HEK293 (cell line): ENCODE measurements around the gene CTAGE9.

Experiments used
- OVOL3 ChIP-seq: fragments of 450-650 bp; formaldehyde crosslinking; IDR thresholded peaks from 2 replicates; pipeline ENCODE4 v1.5.1; 2016; ENCODE audit warnings: missing biosample characterization, missing genetic modification characterization
- ZNF174 ChIP-seq: fragments of 450-650 bp; formaldehyde crosslinking; IDR thresholded peaks from 2 replicates; pipeline ENCODE4 v1.5.0; 2017; ENCODE audit warnings: missing biosample characterization, mild to moderate bottlenecking, missing genetic modification characterization
- TF ChIP-seq, protein P1 (sequence below): fragments of 450-650 bp; formaldehyde crosslinking; IDR thresholded peaks from 2 replicates; pipeline ENCODE4 v1.5.1; 2016; ENCODE audit warnings: missing biosample characterization, missing genetic modification characterization
- TF ChIP-seq, protein P2 (sequence below): fragments of 450-650 bp; IDR thresholded peaks from 2 replicates; pipeline ENCODE4 v1.5.1; 2018; ENCODE audit warnings: missing biosample characterization, missing genetic modification characterization
- TF ChIP-seq, protein P3 (sequence below): fragments of 450-650 bp; formaldehyde crosslinking; IDR thresholded peaks from 2 replicates; pipeline ENCODE4 v1.5.1; 2016; ENCODE audit warnings: missing biosample characterization, missing genetic modification characterization

DNA sequence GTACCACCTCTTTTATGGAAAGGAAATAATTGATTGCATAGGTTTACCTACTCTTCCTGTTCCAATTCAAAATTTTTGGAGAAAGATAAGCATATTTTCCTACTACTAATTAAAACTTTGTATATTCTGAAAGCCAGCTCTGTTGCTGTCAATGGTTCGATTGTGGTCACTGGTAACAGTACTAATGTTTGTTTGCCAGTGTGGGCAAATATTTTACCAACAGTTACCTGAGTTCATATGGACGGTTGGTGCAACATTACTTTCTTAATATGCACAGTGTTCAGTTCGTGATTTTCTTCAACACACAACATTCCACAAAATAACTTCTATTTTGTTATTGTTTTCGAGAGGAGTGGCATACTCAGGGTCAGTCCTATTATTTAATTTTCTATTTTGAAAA, 17.1 kb upstream of the CTAGE9 start:
- TF ChIP-seq, protein P1, sequence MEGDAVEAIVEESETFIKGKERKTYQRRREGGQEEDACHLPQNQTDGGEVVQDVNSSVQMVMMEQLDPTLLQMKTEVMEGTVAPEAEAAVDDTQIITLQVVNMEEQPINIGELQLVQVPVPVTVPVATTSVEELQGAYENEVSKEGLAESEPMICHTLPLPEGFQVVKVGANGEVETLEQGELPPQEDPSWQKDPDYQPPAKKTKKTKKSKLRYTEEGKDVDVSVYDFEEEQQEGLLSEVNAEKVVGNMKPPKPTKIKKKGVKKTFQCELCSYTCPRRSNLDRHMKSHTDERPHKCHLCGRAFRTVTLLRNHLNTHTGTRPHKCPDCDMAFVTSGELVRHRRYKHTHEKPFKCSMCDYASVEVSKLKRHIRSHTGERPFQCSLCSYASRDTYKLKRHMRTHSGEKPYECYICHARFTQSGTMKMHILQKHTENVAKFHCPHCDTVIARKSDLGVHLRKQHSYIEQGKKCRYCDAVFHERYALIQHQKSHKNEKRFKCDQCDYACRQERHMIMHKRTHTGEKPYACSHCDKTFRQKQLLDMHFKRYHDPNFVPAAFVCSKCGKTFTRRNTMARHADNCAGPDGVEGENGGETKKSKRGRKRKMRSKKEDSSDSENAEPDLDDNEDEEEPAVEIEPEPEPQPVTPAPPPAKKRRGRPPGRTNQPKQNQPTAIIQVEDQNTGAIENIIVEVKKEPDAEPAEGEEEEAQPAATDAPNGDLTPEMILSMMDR (tag by site-specific recombination), result no peak
- no peak for TF ChIP-seq OVOL3 (tag by site-specific recombination)
- TF ChIP-seq, protein P2, sequence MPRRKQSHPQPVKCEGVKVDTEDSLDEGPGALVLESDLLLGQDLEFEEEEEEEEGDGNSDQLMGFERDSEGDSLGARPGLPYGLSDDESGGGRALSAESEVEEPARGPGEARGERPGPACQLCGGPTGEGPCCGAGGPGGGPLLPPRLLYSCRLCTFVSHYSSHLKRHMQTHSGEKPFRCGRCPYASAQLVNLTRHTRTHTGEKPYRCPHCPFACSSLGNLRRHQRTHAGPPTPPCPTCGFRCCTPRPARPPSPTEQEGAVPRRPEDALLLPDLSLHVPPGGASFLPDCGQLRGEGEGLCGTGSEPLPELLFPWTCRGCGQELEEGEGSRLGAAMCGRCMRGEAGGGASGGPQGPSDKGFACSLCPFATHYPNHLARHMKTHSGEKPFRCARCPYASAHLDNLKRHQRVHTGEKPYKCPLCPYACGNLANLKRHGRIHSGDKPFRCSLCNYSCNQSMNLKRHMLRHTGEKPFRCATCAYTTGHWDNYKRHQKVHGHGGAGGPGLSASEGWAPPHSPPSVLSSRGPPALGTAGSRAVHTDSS, result no peak
- no peak for TF ChIP-seq ZNF174
- TF ChIP-seq, protein P3, sequence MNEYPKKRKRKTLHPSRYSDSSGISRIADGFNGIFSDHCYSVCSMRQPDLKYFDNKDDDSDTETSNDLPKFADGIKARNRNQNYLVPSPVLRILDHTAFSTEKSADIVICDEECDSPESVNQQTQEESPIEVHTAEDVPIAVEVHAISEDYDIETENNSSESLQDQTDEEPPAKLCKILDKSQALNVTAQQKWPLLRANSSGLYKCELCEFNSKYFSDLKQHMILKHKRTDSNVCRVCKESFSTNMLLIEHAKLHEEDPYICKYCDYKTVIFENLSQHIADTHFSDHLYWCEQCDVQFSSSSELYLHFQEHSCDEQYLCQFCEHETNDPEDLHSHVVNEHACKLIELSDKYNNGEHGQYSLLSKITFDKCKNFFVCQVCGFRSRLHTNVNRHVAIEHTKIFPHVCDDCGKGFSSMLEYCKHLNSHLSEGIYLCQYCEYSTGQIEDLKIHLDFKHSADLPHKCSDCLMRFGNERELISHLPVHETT, result no peak
